Activated CD4-positive, alpha-beta memory T cell treated with anti-CD3 and anti-CD28 coated beads for 36 hours (primary cell): ENCODE data around the gene DVL2. TPM values are rescaled to one million over a fixed set of nuclear protein-coding genes. Genes with fewer than 3 reads are reported as not detected.
A peak's percentile ranks its signal among the peaks of the same experiment; 100 is the strongest.

ENCODE experiments used
- CTCF ChIA-PET: fragments of 350-600 bp; sonication (Branson Sonifier 250); formaldehyde crosslinking; loops from one replicate; lab custom pipeline; 2021; ENCODE audit warnings: antibody characterized with exemption, inconsistent platforms; lab: Charles Lee
- POLR2A ChIA-PET: fragments of 350-600 bp; sonication (Branson Sonifier 250); formaldehyde crosslinking; loops from one replicate; lab custom pipeline; 2021; ENCODE audit warnings: antibody characterized with exemption; lab: Charles Lee
- DNase-seq: peaks from one replicate; pipeline ENCODE4 v3.0.0-alpha.2; 2020
- H3K27ac Mint-ChIP-seq: one replicate; pipeline ENCODE4 v1.8.0; 2021; ENCODE audit warnings: mixed read lengths
- H3K27me3 Mint-ChIP-seq: one replicate; pipeline ENCODE4 v1.8.0; 2021; ENCODE audit warnings: mixed read lengths
- H3K36me3 Mint-ChIP-seq: one replicate; pipeline ENCODE4 v1.8.0; 2021; ENCODE audit warnings: mixed read lengths
- H3K4me1 Mint-ChIP-seq: one replicate; pipeline ENCODE4 v1.8.0; 2021; ENCODE audit warnings: low read depth, mixed read lengths
- H3K4me3 Mint-ChIP-seq: one replicate; pipeline ENCODE4 v1.8.0; 2021; ENCODE audit warnings: mild to moderate bottlenecking, mixed read lengths
- H3K9me3 Mint-ChIP-seq: one replicate; pipeline ENCODE4 v1.8.0; 2021; ENCODE audit warnings: mixed read lengths
- intact Hi-C: fragments of 100-400 bp; cut with micrococcal nuclease; formaldehyde crosslinking; loops from one replicate; pipeline ENCODE4 v1.15.1; 2023
- total RNA-seq, 2 experiments: library from RNA; stranded (reverse); gene quantifications; one replicate each; pipeline ENCODE4 v1.2.3, GENCODE V29; 2021

The DVL2 gene
- total RNA-seq, 2 experiments from 2014 or later, result 44.7 to 48.2 TPM

GRCh38 chr17:7262935-7263800 lies 28.9 kb upstream of the DVL2 start:
- ChIA-PET CTCF (interaction anchor here (4.6 kb wide), 1 partner anchor 34 kb away, joined by 29 read pairs; no protein-coding TSS in a partner anchor), POLR2A (no interaction called here)
- H3K4me3 Mint-ChIP-seq, result peak overlapping the region; percentile 52
- intact Hi-C loops, result no loop called here
- H3K9me3 Mint-ChIP-seq, result no peaks in the 10 kb centered on the region
- peaks cover 6% of the 10 kb centered on the region for H3K36me3 Mint-ChIP-seq
- peaks cover 21% of the 10 kb centered on the region for H3K27me3 Mint-ChIP-seq
- no peak overlapping the region for H3K27ac Mint-ChIP-seq
- peak; percentile 49 for DNase-seq
- peaks cover 26% of the 10 kb centered on the region for H3K4me1 Mint-ChIP-seq

- POLR2A ChIA-PET, result interaction anchor here (1.1 kb wide), 1 partner anchor 11 kb away, joined by 3 read pairs; the partner anchor contains the start of gene CTDNEP1
- peaks cover 6% of the 10 kb centered on the region for H3K36me3 Mint-ChIP-seq
- H3K27ac Mint-ChIP-seq, result peak within 1 kb of the TSS; percentile 28
- DNase-seq, result no peak
- H3K4me3 Mint-ChIP-seq, result peak within 1 kb of the TSS; percentile 53
- intact Hi-C loops, result no loop called here
- H3K27me3 Mint-ChIP-seq, result peaks cover 21% of the 10 kb centered on the region
- no peaks in the 10 kb centered on the region for H3K9me3 Mint-ChIP-seq
- peaks cover 26% of the 10 kb centered on the region for H3K4me1 Mint-ChIP-seq
- CTCF ChIA-PET, result interaction anchor here (0.6 kb wide), 1 partner anchor 425 kb away, joined by 3 read pairs; the partner anchor contains the start of gene TP53
These were observed 28.0 kb upstream of the DVL2 start, which contains the start of gene CLDN7 for GRCh38 chr17:7262192-7262934. Gene CLDN7 (minus strand): TSS chr17:7262478. CDS start chr17:7262043, 435 bp downstream.

GRCh38 chr17:7261379-7262191 lies 27.3 kb upstream of the DVL2 start:
- ChIA-PET POLR2A (interaction anchor here (1.1 kb wide), 1 partner anchor 10 kb away, joined by 3 read pairs; the partner anchor contains the start of gene CTDNEP1), CTCF (interaction anchor here (0.6 kb wide), 1 partner anchor 426 kb away, joined by 3 read pairs; the partner anchor contains the start of gene TP53)
- intact Hi-C loops, result no loop called here
- Mint-ChIP-seq H3K4me1 (peaks cover 26% of the 10 kb centered on the region), H3K27me3 (peaks cover 18% of the 10 kb centered on the region), H3K27ac (peak overlapping the region; percentile 28), H3K9me3 (no peaks in the 10 kb centered on the region), H3K36me3 (peaks cover 10% of the 10 kb centered on the region), H3K4me3 (peak overlapping the region; percentile 53)
- peak; percentile 33 for DNase-seq

GRCh38 chr17:7260651-7261378 lies 26.5 kb upstream of the DVL2 start:
- peaks cover 14% of the 10 kb centered on the region for H3K36me3 Mint-ChIP-seq
- ChIA-PET POLR2A (interaction anchor here (1.1 kb wide), 1 partner anchor 9 kb away, joined by 3 read pairs; the partner anchor contains the start of gene CTDNEP1), CTCF (interaction anchor here (0.8 kb wide), 1 partner anchor 10 kb away, joined by 3 read pairs; no protein-coding TSS in a partner anchor)
- peaks cover 26% of the 10 kb centered on the region for H3K4me1 Mint-ChIP-seq
- H3K27ac Mint-ChIP-seq, result no peak overlapping the region
- H3K27me3 Mint-ChIP-seq, result peaks cover 18% of the 10 kb centered on the region
- peak overlapping the region; percentile 12 for H3K4me3 Mint-ChIP-seq
- H3K9me3 Mint-ChIP-seq, result no peaks in the 10 kb centered on the region
- intact Hi-C loops, result no loop called here
- DNase-seq, result peak; percentile 35

- Mint-ChIP-seq H3K36me3 (peaks cover 14% of the 10 kb centered on the region), H3K4me1 (peaks cover 26% of the 10 kb centered on the region), H3K4me3 (peak overlapping the region; percentile 23), H3K9me3 (no peaks in the 10 kb centered on the region), H3K27me3 (peaks cover 18% of the 10 kb centered on the region), H3K27ac (no peak overlapping the region)
- CTCF ChIA-PET, result interaction anchor here (0.8 kb wide), 1 partner anchor 10 kb away, joined by 3 read pairs; no protein-coding TSS in a partner anchor
- POLR2A ChIA-PET, result interaction anchor here (1.1 kb wide), 1 partner anchor 23 kb away, joined by 4 read pairs; no protein-coding TSS in a partner anchor
- DNase-seq, result peak; percentile 9
- intact Hi-C loops, result no loop called here
These were observed 25.8 kb upstream of the DVL2 start for GRCh38 chr17:7260151-7260550.

- DNase-seq, result no peak
- Mint-ChIP-seq H3K4me1 (peaks cover 26% of the 10 kb centered on the region), H3K27me3 (peaks cover 18% of the 10 kb centered on the region), H3K4me3 (no peak overlapping the region), H3K36me3 (peaks cover 20% of the 10 kb centered on the region), H3K9me3 (no peaks in the 10 kb centered on the region), H3K27ac (peak overlapping the region; percentile 6)
- ChIA-PET CTCF (no interaction called here), POLR2A (interaction anchor here (1.1 kb wide), 1 partner anchor 23 kb away, joined by 4 read pairs; no protein-coding TSS in a partner anchor)
- intact Hi-C loops, result no loop called here
These were observed 25.2 kb upstream of the DVL2 start for GRCh38 chr17:7259555-7259889.

- ChIA-PET POLR2A (interaction anchor here (1.1 kb wide), 1 partner anchor 24 kb away, joined by 4 read pairs; no protein-coding TSS in a partner anchor), CTCF (no interaction called here)
- H3K9me3 Mint-ChIP-seq, result no peaks in the 10 kb centered on the region
- H3K27me3 Mint-ChIP-seq, result peaks cover 16% of the 10 kb centered on the region
- peaks cover 24% of the 10 kb centered on the region for H3K36me3 Mint-ChIP-seq
- H3K4me1 Mint-ChIP-seq, result peaks cover 28% of the 10 kb centered on the region
- peak; percentile 46 for DNase-seq
- peak overlapping the region; percentile 6 for H3K27ac Mint-ChIP-seq
- intact Hi-C loops, result no loop called here
- no peak overlapping the region for H3K4me3 Mint-ChIP-seq
These were observed 24.6 kb upstream of the DVL2 start for GRCh38 chr17:7258731-7259554.

- peaks cover 3% of the 10 kb centered on the region for H3K27me3 Mint-ChIP-seq
- H3K27ac Mint-ChIP-seq, result peak overlapping the region; percentile 43
- H3K9me3 Mint-ChIP-seq, result no peaks in the 10 kb centered on the region
- H3K36me3 Mint-ChIP-seq, result peaks cover 30% of the 10 kb centered on the region
- ChIA-PET POLR2A (no interaction called here), CTCF (interaction anchor here (1.1 kb wide), 1 partner anchor 40 kb away, joined by 3 read pairs; no protein-coding TSS in a partner anchor)
- H3K4me1 Mint-ChIP-seq, result peaks cover 24% of the 10 kb centered on the region
- H3K4me3 Mint-ChIP-seq, result no peak overlapping the region
- no peak for DNase-seq
- intact Hi-C loops, result no loop called here
These were observed 22.6 kb upstream of the DVL2 start for GRCh38 chr17:7256766-7257456.

- ChIA-PET POLR2A (interaction anchor here (0.6 to 0.9 kb wide), 2 partner anchors 10 to 293 kb away, joined by 3 read pairs; no protein-coding TSS in a partner anchor), CTCF (no interaction called here)
- H3K4me1 Mint-ChIP-seq, result peaks cover 34% of the 10 kb centered on the region
- no peak for DNase-seq
- H3K27ac Mint-ChIP-seq, result no peak overlapping the region
- intact Hi-C loops, result loop anchor here (5.0 kb wide), 3 partner anchors 183 to 433 kb away; partner anchors contain the start of genes FGF11, TMEM102, TP53 and WRAP53
- H3K4me3 Mint-ChIP-seq, result no peak overlapping the region
- H3K9me3 Mint-ChIP-seq, result no peaks in the 10 kb centered on the region
- peaks cover 34% of the 10 kb centered on the region for H3K36me3 Mint-ChIP-seq
- H3K27me3 Mint-ChIP-seq, result no peaks in the 10 kb centered on the region
These were observed 20.2 kb upstream of the DVL2 start for GRCh38 chr17:7254511-7254910.
